KBM-7 (cell line): Measurements from ENCODE around the gene SAMD4A.
"Not testable (repeated sequence)": the region's sequence is repeated elsewhere in the genome, so short reads cannot be mapped to it uniquely, and the experiment has no call there.

ENCODE experiments used
- DNase-seq: peaks from one replicate; pipeline ENCODE4 v3.0.0-alpha.2; 2015
- in situ Hi-C: fragments of 300-500 bp; cut with MboI; formaldehyde crosslinking; loops from 2 replicates; pipeline ENCODE4 v1.14.3; 2020; ENCODE audit warnings: low sequenced_read_pairs, low pct_unique_long_range_greater_than_20kb, mixed read lengths

Gene SAMD4A

GRCh38 chr14:54623279-54624004, 56.5 kb downstream of the SAMD4A start:
- in situ Hi-C loops, result no loop called here
- DNase-seq, result no peak

- in situ Hi-C loops, DNase-seq: not testable (repeated sequence)
Observed at GRCh38 chr14:54624005-54624358, 57.1 kb downstream of the SAMD4A start.

- DNase-seq, result no peak
- in situ Hi-C loops, result no loop called here
Observed at GRCh38 chr14:54625112-54625511, 58.2 kb downstream of the SAMD4A start.

GRCh38 chr14:54627219-54627539, 60.3 kb downstream of the SAMD4A start:
- DNase-seq, result no peak
- in situ Hi-C loops, result no loop called here

GRCh38 chr14:54627540-54628363, 60.8 kb downstream of the SAMD4A start:
- in situ Hi-C loops, result no loop called here
- peak; percentile 69 for DNase-seq

- DNase-seq, result no peak
- in situ Hi-C loops, result no loop called here
Observed at GRCh38 chr14:54629183-54629582, 62.3 kb downstream of the SAMD4A start.

- in situ Hi-C loops, result no loop called here
Observed at GRCh38 chr14:54629635-54630360, 62.9 kb downstream of the SAMD4A start.

GRCh38 chr14:54631016-54631415, 64.1 kb downstream of the SAMD4A start:
- no peak for DNase-seq
- in situ Hi-C loops, result no loop called here

More at GRCh38 chr14:54629635-54630360, 62.9 kb downstream of the SAMD4A start:
- no peak for DNase-seq

GRCh38 chr14:54632452-54632851, 65.5 kb downstream of the SAMD4A start:
- in situ Hi-C loops, result no loop called here
- DNase-seq, result no peak

GRCh38 chr14:54633076-54633475, 66.1 kb downstream of the SAMD4A start:
- in situ Hi-C loops, result no loop called here

GRCh38 chr14:54637270-54638134, 70.6 kb downstream of the SAMD4A start:
- DNase-seq, result no peak
- in situ Hi-C loops, result no loop called here

More at GRCh38 chr14:54633076-54633475, 66.1 kb downstream of the SAMD4A start:
- DNase-seq, result no peak

GRCh38 chr14:54638135-54638446, 71.2 kb downstream of the SAMD4A start:
- in situ Hi-C loops, result no loop called here
- DNase-seq, result no peak

- DNase-seq, result no peak
- in situ Hi-C loops, result no loop called here
Observed at GRCh38 chr14:54639611-54640010, 72.7 kb downstream of the SAMD4A start.

GRCh38 chr14:54640506-54640905, 73.6 kb downstream of the SAMD4A start:
- in situ Hi-C loops, result no loop called here
- no peak for DNase-seq

- no peak for DNase-seq
- in situ Hi-C loops, result no loop called here
Observed at GRCh38 chr14:54642121-54642520, 75.2 kb downstream of the SAMD4A start.

GRCh38 chr14:54642801-54643695, 76.1 kb downstream of the SAMD4A start:
- in situ Hi-C loops, result no loop called here
- peak; percentile 36 for DNase-seq

GRCh38 chr14:54643696-54644176, 76.8 kb downstream of the SAMD4A start:
- in situ Hi-C loops, result no loop called here
- DNase-seq, result no peak

GRCh38 chr14:54645639-54646038, 78.7 kb downstream of the SAMD4A start:
- in situ Hi-C loops, result no loop called here
- no peak for DNase-seq
